Neural cell (in vitro differentiated cells): ENCODE data around the gene MINDY2. TPM values are rescaled to one million over a fixed set of nuclear protein-coding genes. Genes with fewer than 3 reads are reported as not detected.

ENCODE experiments used
- H2AFZ ChIP-seq: fragments of 200-600, 300-800 bp; sonication (generic), shearing (Covaris generic); 2 replicates; pipeline ENCODE4 v1.6.0; 2014; ENCODE audit warnings: low read depth, mild to moderate bottlenecking, antibody characterized with exemption, low read length, moderate library complexity
- H3F3A ChIP-seq: fragments of 200-600 bp; shearing (Covaris generic); 2 replicates; pipeline ENCODE4 v1.6.1; 2016; ENCODE audit warnings: mild to moderate bottlenecking, moderate library complexity, mixed read lengths, antibody characterized with exemption, low read length; ENCODE audit not compliant: insufficient read depth, poor library complexity, severe bottlenecking
- H3K27ac ChIP-seq: fragments of 200-600, 300-800 bp; sonication (generic), shearing (Covaris generic); 2 replicates; pipeline ENCODE4 v1.5.1; 2014; ENCODE audit warnings: mild to moderate bottlenecking, low read length, moderate library complexity
- H3K27me3 ChIP-seq: fragments of 300-800, 200-600 bp; sonication (generic), shearing (Covaris generic); 2 replicates; pipeline ENCODE4 v1.6.0; 2014; ENCODE audit warnings: mild to moderate bottlenecking, low read depth, low read length, moderate library complexity; ENCODE audit not compliant: insufficient read depth
- H3K36me3 ChIP-seq: fragments of 300-800, 200-600 bp; sonication (generic), shearing (Covaris generic); 2 replicates; pipeline ENCODE4 v1.5.1; 2014; ENCODE audit warnings: mild to moderate bottlenecking, antibody characterized with exemption, low read length, moderate library complexity; ENCODE audit not compliant: insufficient read depth
- H3K4me2 ChIP-seq: fragments of 300-800, 200-600 bp; sonication (generic), shearing (Covaris generic); 2 replicates; pipeline ENCODE4 v1.6.0; 2014; ENCODE audit warnings: mild to moderate bottlenecking, low read length
- H3K4me3 ChIP-seq: fragments of 300-800, 200-600 bp; sonication (generic), shearing (Covaris generic); 2 replicates; pipeline ENCODE4 v1.5.1; 2014; ENCODE audit warnings: mild to moderate bottlenecking, low read length, moderate library complexity
- H3K79me2 ChIP-seq: fragments of 200-600 bp; shearing (Covaris generic); replicated peaks from 2 replicates; pipeline ENCODE4 v1.6.0; 2014; ENCODE audit warnings: mild to moderate bottlenecking, low read length, moderate library complexity; ENCODE audit not compliant: insufficient read depth
- H3K9ac ChIP-seq: fragments of 300-800, 200-600 bp; sonication (generic), shearing (Covaris generic); 2 replicates; pipeline ENCODE4 v1.6.1; 2016; ENCODE audit warnings: mild to moderate bottlenecking, low read length, mixed read lengths
- H3K9me2 ChIP-seq: fragments of 200-600 bp; shearing (Covaris generic); 2 replicates; pipeline ENCODE4 v1.6.1; 2016; ENCODE audit warnings: mild to moderate bottlenecking, low read length, mixed read lengths; ENCODE audit not compliant: insufficient read depth
- H3K9me3 ChIP-seq: fragments of 200-600, 300-800 bp; sonication (generic), shearing (Covaris generic); 2 replicates; pipeline ENCODE4 v1.6.1; 2016; ENCODE audit warnings: mild to moderate bottlenecking, mixed run types, low read length, moderate library complexity, mixed read lengths
- H4K20me1 ChIP-seq: fragments of 200-600 bp; shearing (Covaris generic); 2 replicates; pipeline ENCODE4 v1.6.1; 2016; ENCODE audit warnings: mild to moderate bottlenecking, mixed run types; ENCODE audit not compliant: insufficient read depth
- CTCF ChIP-seq: fragments of 450-650 bp; IDR thresholded peaks from 2 replicates; pipeline ENCODE4 v1.5.1; 2014; ENCODE audit warnings: antibody characterized with exemption, mild to moderate bottlenecking, moderate library complexity; ENCODE audit not compliant: poor library complexity, severe bottlenecking
- EP300 ChIP-seq: fragments of 450-650 bp; conservative IDR thresholded peaks from 2 replicates; pipeline ENCODE4 v1.6.1; 2014; ENCODE audit warnings: antibody characterized with exemption, mild to moderate bottlenecking, moderate library complexity; ENCODE audit not compliant: poor library complexity, severe bottlenecking
- EZH2 ChIP-seq: fragments of 200-600, 300-800 bp; shearing (Covaris generic), sonication (generic); IDR thresholded peaks from 2 replicates; pipeline ENCODE4 v1.6.1; 2014; ENCODE audit warnings: antibody characterized with exemption, low read length, borderline replicate concordance, mild to moderate bottlenecking; ENCODE audit not compliant: insufficient read depth, poor library complexity, severe bottlenecking
- MXI1 ChIP-seq: fragments of 450-650 bp; conservative IDR thresholded peaks from 2 replicates; pipeline ENCODE4 v1.6.1; 2014; ENCODE audit warnings: antibody characterized with exemption, mild to moderate bottlenecking; ENCODE audit not compliant: poor library complexity, severe bottlenecking
- POLR2AphosphoS5 ChIP-seq: IDR thresholded peaks from 2 replicates; pipeline ENCODE4 v1.6.1; 2012
- RAD21 ChIP-seq: fragments of 450-650 bp; conservative IDR thresholded peaks from 2 replicates; pipeline ENCODE4 v1.6.1; 2014; ENCODE audit warnings: antibody characterized with exemption, mild to moderate bottlenecking, moderate library complexity
- REST ChIP-seq: IDR thresholded peaks from 2 replicates; pipeline ENCODE4 v1.6.1; 2012; ENCODE audit warnings: borderline replicate concordance
- SMC3 ChIP-seq: fragments of 450-650 bp; conservative IDR thresholded peaks from 2 replicates; pipeline ENCODE4 v1.6.1; 2014; ENCODE audit warnings: antibody characterized with exemption, mild to moderate bottlenecking, moderate library complexity; ENCODE audit not compliant: poor library complexity
- TAF1 ChIP-seq: IDR thresholded peaks from 2 replicates; pipeline ENCODE4 v1.6.1; 2012; ENCODE audit warnings: low read depth
- polyA plus RNA-seq: library from polyadenylated mRNA; depleted of rRNA; stranded (reverse); fragments of >200 nt; gene quantifications from 2 replicates; pipeline ENCODE4 v1.2.3, GENCODE V29; 2014

MINDY2 gene
- polyA plus RNA-seq, 1 donor from 2014 or later = 22.8 TPM

- Histone ChIP-seq H2AFZ (no peak overlapping the region), H3K27ac (no peak overlapping the region), H3K36me3 (no peaks in the 10 kb centered on the region), H3K4me3 (no peak overlapping the region), H3F3A (no peaks in the 10 kb centered on the region), H4K20me1 (no peaks in the 10 kb centered on the region), H3K79me2 (no peaks in the 10 kb centered on the region), H3K9ac (no peak overlapping the region), H3K27me3 (no peaks in the 10 kb centered on the region), H3K9me3 (no peaks in the 10 kb centered on the region), H3K9me2 (no peaks in the 10 kb centered on the region), H3K4me2 (no peak overlapping the region)
- TF ChIP-seq EP300 = no peak
- no peak for TF ChIP-seq REST
- no peak for TF ChIP-seq RAD21
- no peak for TF ChIP-seq SMC3
- TF ChIP-seq CTCF = no peak
Measured at GRCh38 chr15:58755956-58756355, 15.1 kb upstream of the MINDY2 start.

- no peak for TF ChIP-seq SMC3
- no peak for TF ChIP-seq TAF1
- no peak for TF ChIP-seq CTCF
- TF ChIP-seq EP300 = no peak
- no peak for TF ChIP-seq POLR2AphosphoS5
- no peak for TF ChIP-seq EZH2
- no peak for TF ChIP-seq RAD21
- TF ChIP-seq MXI1 = no peak
- no peak for TF ChIP-seq REST
- Histone ChIP-seq H3K79me2 (no peaks in the 10 kb centered on the region), H3K27ac (no peak overlapping the region), H3K4me3 (no peak overlapping the region), H3K36me3 (no peaks in the 10 kb centered on the region), H3K27me3 (no peaks in the 10 kb centered on the region), H3K4me2 (no peak overlapping the region), H4K20me1 (no peaks in the 10 kb centered on the region), H2AFZ (no peak overlapping the region), H3K9me3 (no peaks in the 10 kb centered on the region), H3K9ac (no peak overlapping the region), H3F3A (no peaks in the 10 kb centered on the region), H3K9me2 (no peaks in the 10 kb centered on the region)
Measured at GRCh38 chr15:58758141-58758540, 13.0 kb upstream of the MINDY2 start.
